HCT116 (cell line): ENCODE results near the gene PIK3R1.

Experiments
- CTCF ChIP-seq, 3 experiments: fragments of 200-600 bp in 1 of 3; sonication (generic) in 1 of 3; IDR thresholded peaks in 2 of 3; conservative IDR thresholded peaks in 1 of 3; 2 replicates each; pipeline ENCODE4 v1.5.1; 2012 to 2017; ENCODE audit warnings: low read depth in 2 of 3, low read length in 2 of 3, antibody characterized with exemption in 1 of 3, borderline replicate concordance in 1 of 3, control low read depth in 1 of 3, mild to moderate bottlenecking in 1 of 3, mixed read lengths in 1 of 3, mixed run types in 1 of 3, moderate library complexity in 1 of 3; ENCODE audit not compliant: insufficient read depth in 1 of 3
- EGR1 ChIP-seq: IDR thresholded peaks from 2 replicates; pipeline ENCODE4 v1.6.1; 2012; ENCODE audit warnings: low read depth
- FOSL1 ChIP-seq: IDR thresholded peaks from 2 replicates; pipeline ENCODE4 v1.6.1; 2012; ENCODE audit warnings: low read depth
- POLR2A ChIP-seq: IDR thresholded peaks from 2 replicates; pipeline ENCODE4 v1.7.0; 2011; ENCODE audit warnings: borderline replicate concordance; ENCODE audit not compliant: insufficient read depth, insufficient read length; ENCODE audit errors: extremely low read depth
- RAD21 ChIP-seq: IDR thresholded peaks from 2 replicates; pipeline ENCODE4 v1.6.1; 2012; ENCODE audit warnings: low read depth, mild to moderate bottlenecking
- TCF7L2 ChIP-seq: IDR thresholded peaks from 2 replicates; pipeline ENCODE4 v1.7.0; 2011; ENCODE audit warnings: borderline replicate concordance, inconsistent platforms; ENCODE audit not compliant: insufficient read depth, insufficient read length; ENCODE audit errors: extremely low read depth
- YY1 ChIP-seq: IDR thresholded peaks from 2 replicates; pipeline ENCODE4 v1.6.1; 2011; ENCODE audit warnings: low read length, low read depth, moderate library complexity, mild to moderate bottlenecking; ENCODE audit not compliant: insufficient replicate concordance; ENCODE audit errors: extremely low read depth
- ZNF274 ChIP-seq: fragments of 200-500 bp; sonication (Bioruptor generic); IDR thresholded peaks from 2 replicates; pipeline ENCODE4 v1.6.1; 2014; ENCODE audit warnings: mild to moderate bottlenecking, low read depth, low read length, inconsistent platforms
- TF ChIP-seq, protein P1 (sequence below): IDR thresholded peaks from 2 replicates; pipeline ENCODE4 v1.6.1; 2012; ENCODE audit warnings: low read depth

DNA sequence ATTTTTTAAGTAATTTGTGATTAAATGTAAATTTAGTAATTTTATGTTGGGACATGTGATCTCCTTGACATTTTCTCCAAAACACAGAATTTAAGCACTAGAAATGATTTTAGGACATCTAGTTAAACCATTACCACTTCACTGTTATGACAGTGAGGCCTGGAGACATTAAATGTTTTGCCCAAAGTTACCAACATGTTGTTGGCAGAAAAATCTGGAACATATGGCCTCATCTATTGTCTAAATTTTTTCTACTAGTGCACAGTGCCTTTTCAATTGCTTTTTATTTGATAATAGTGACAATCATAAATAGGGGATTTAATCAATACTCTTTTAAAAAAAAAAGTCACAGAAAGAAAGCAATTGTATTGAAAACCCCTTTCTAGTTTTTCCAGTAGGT, 45.6 kb downstream of the PIK3R1 start:
- TF ChIP-seq POLR2A, result no peak
- no peak for TF ChIP-seq CTCF (IDR thresholded peaks at IDR 0.05 in 2 of 3, conservative IDR thresholded peaks at IDR 0.05 in 1 of 3; ENCODE audit: borderline replicate concordance in 1 of 3, insufficient read depth in 1 of 3, low read depth in 2 of 3, low read length in 2 of 3)
- TF ChIP-seq EGR1, result no peak
- TF ChIP-seq FOSL1, result no peak
- TF ChIP-seq, protein P1, sequence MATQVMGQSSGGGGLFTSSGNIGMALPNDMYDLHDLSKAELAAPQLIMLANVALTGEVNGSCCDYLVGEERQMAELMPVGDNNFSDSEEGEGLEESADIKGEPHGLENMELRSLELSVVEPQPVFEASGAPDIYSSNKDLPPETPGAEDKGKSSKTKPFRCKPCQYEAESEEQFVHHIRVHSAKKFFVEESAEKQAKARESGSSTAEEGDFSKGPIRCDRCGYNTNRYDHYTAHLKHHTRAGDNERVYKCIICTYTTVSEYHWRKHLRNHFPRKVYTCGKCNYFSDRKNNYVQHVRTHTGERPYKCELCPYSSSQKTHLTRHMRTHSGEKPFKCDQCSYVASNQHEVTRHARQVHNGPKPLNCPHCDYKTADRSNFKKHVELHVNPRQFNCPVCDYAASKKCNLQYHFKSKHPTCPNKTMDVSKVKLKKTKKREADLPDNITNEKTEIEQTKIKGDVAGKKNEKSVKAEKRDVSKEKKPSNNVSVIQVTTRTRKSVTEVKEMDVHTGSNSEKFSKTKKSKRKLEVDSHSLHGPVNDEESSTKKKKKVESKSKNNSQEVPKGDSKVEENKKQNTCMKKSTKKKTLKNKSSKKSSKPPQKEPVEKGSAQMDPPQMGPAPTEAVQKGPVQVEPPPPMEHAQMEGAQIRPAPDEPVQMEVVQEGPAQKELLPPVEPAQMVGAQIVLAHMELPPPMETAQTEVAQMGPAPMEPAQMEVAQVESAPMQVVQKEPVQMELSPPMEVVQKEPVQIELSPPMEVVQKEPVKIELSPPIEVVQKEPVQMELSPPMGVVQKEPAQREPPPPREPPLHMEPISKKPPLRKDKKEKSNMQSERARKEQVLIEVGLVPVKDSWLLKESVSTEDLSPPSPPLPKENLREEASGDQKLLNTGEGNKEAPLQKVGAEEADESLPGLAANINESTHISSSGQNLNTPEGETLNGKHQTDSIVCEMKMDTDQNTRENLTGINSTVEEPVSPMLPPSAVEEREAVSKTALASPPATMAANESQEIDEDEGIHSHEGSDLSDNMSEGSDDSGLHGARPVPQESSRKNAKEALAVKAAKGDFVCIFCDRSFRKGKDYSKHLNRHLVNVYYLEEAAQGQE, result no peak
- TF ChIP-seq ZNF274, result no peak
- no peak for TF ChIP-seq TCF7L2
- TF ChIP-seq RAD21, result no peak
- TF ChIP-seq YY1, result no peak
